ENCODE results near the gene PHACTR1.

The PHACTR1 gene

DNA sequence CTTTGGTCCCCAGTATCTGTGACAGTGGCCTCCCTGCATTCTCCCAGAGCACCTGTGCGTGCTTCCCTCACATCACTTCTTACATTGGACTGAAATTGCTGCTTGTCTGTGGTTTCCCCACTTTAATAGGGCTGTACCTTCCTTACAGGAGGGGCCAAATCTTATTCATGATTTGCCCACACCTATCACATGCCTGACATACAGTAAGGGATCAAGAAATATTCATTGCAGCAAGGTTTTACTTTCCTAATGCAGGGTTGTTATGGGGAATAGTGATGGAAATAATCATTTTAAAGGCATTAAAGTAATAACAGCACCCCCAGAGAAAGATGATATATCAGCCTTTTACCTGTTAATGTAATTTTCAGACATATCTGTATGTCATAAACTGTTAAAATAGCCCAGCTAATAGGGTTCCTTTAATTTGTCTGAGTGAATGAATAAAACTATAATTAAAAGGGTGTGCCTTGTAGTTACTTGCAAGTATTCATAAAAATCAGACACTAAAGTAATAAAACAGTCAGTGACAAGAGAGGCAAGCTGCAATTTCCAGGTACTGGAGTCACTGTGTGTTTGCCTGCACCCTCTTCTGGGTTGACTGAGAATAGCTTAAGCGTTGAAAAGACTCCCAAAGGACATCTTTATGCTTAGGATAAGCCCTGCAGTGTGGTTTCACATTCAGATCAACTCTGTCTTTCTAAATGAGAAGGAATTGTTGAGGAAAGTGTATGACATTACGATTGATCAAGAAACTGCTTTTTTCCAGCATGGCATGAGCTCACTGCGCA, 182.7 kb downstream of the PHACTR1 start:
- no peak overlapping the region for H3K4me3 ChIP-seq (ENCODE audit: low read depth in 1 of 2, low read length in 1 of 2)
- no peak overlapping the region for H3K27ac ChIP-seq
- no peaks in the 10 kb centered on the region for H3K9me3 ChIP-seq
- H3K4me1 ChIP-seq (ENCODE audit: control insufficient read depth in 1 of 2, insufficient read depth in 1 of 2, low read depth in 1 of 2, low read length in 1 of 2), result no peaks in the 10 kb centered on the region
- H3K27me3 ChIP-seq, result no peaks in the 10 kb centered on the region
- TF ChIP-seq, protein P1, sequence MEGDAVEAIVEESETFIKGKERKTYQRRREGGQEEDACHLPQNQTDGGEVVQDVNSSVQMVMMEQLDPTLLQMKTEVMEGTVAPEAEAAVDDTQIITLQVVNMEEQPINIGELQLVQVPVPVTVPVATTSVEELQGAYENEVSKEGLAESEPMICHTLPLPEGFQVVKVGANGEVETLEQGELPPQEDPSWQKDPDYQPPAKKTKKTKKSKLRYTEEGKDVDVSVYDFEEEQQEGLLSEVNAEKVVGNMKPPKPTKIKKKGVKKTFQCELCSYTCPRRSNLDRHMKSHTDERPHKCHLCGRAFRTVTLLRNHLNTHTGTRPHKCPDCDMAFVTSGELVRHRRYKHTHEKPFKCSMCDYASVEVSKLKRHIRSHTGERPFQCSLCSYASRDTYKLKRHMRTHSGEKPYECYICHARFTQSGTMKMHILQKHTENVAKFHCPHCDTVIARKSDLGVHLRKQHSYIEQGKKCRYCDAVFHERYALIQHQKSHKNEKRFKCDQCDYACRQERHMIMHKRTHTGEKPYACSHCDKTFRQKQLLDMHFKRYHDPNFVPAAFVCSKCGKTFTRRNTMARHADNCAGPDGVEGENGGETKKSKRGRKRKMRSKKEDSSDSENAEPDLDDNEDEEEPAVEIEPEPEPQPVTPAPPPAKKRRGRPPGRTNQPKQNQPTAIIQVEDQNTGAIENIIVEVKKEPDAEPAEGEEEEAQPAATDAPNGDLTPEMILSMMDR (IDR thresholded peaks at IDR 0.05), result no peak
- no peaks in the 10 kb centered on the region for H3K36me3 ChIP-seq

DNA sequence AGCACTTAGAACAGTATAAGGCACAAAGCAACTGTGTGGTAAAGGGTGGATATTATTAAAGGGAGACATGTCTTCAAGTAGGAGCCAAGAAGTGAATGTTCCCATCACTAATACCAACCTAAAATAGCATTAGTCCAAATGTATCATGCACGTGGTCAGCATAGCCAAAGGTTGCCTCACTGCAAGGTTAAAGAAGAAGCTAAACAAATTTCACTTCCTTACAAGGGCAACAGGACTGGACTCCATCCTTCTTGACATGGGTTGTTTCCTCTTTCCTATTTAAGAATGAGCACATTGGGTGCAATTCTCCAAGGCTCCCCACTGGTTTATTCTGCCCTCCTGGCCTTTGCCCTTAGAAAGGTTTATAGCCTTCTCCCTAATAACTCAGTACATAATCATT, 186.7 kb downstream of the PHACTR1 start:
- H3K27ac ChIP-seq, result no peak overlapping the region
- no peaks in the 10 kb centered on the region for H3K36me3 ChIP-seq
- peaks cover 0 to 5% of the 10 kb centered on the region in 2 experiments for H3K4me1 ChIP-seq (ENCODE audit: control insufficient read depth in 1 of 2, insufficient read depth in 1 of 2, low read depth in 1 of 2, low read length in 1 of 2)
- no peaks in the 10 kb centered on the region for H3K9me3 ChIP-seq
- TF ChIP-seq, protein P1 (IDR thresholded peaks at IDR 0.05), result no peak
- H3K4me3 ChIP-seq (ENCODE audit: low read depth in 1 of 2, low read length in 1 of 2), result no peak overlapping the region
- no peaks in the 10 kb centered on the region for H3K27me3 ChIP-seq

GRCh38 chr6:12909833-12910232, 193.3 kb downstream of the PHACTR1 start:
- no peak overlapping the region for H3K4me3 ChIP-seq (ENCODE audit: low read depth in 1 of 2, low read length in 1 of 2)
- H3K27me3 ChIP-seq, result no peaks in the 10 kb centered on the region
- peaks cover 0 to 5% of the 10 kb centered on the region in 2 experiments for H3K4me1 ChIP-seq (ENCODE audit: control insufficient read depth in 1 of 2, insufficient read depth in 1 of 2, low read depth in 1 of 2, low read length in 1 of 2)
- H3K9me3 ChIP-seq, result no peaks in the 10 kb centered on the region
- no peaks in the 10 kb centered on the region for H3K36me3 ChIP-seq
- TF ChIP-seq, protein P1 (IDR thresholded peaks at IDR 0.05), result no peak
- no peak overlapping the region for H3K27ac ChIP-seq

DNA sequence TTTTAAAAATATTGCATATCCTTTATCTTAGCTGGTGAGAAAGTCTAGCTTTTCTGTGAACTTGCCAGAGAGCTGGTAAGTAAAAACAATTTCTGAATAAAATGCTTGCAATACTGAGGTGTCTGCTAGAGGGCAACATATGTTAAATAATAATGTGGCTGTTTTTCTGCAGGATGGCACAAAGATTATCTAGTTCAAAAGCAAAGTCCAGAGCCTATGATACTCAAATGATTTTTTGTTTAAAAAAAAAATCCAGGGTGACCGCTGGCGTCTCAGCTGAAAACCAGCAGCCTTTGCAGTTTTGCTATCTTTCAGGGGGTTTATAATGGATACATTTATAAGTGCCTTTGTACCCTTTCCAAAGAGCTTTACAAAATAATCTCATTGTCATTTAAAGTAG, 194.9 kb downstream of the PHACTR1 start:
- H3K27ac ChIP-seq, result no peak overlapping the region
- H3K27me3 ChIP-seq, result no peaks in the 10 kb centered on the region
- H3K9me3 ChIP-seq, result no peaks in the 10 kb centered on the region
- no peak overlapping the region for H3K4me3 ChIP-seq (ENCODE audit: low read depth in 1 of 2, low read length in 1 of 2)
- TF ChIP-seq, protein P1 (IDR thresholded peaks at IDR 0.05), result no peak
- no peaks in the 10 kb centered on the region for H3K36me3 ChIP-seq
- peaks cover 0 to 4% of the 10 kb centered on the region in 2 experiments for H3K4me1 ChIP-seq (ENCODE audit: control insufficient read depth in 1 of 2, insufficient read depth in 1 of 2, low read depth in 1 of 2, low read length in 1 of 2)

DNA sequence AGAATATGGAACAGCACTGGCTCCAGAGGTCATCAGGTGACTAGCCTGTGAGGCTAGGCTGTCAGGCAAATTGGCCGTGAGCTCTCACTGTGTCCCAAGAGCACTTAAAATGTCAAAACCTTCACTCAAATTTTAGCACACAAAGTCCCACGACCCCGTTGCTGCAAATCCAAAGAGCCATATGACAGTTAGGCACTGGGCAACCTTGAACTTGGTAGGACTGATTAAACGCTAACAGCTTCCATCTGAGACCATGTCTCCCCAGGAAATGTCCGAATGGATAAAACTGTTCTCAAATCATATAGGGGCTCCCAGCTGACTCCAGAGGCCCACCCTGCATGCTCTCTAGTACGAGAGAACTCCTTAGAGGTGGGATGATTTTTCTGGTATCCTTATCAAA, 196.6 kb downstream of the PHACTR1 start:
- Histone ChIP-seq H3K27me3 (no peaks in the 10 kb centered on the region), H3K36me3 (no peaks in the 10 kb centered on the region), H3K4me3 (ENCODE audit: low read depth in 1 of 2, low read length in 1 of 2) (no peak overlapping the region), H3K4me1 (ENCODE audit: control insufficient read depth in 1 of 2, insufficient read depth in 1 of 2, low read depth in 1 of 2, low read length in 1 of 2) (no peaks in the 10 kb centered on the region), H3K9me3 (no peaks in the 10 kb centered on the region), H3K27ac (no peak overlapping the region)
- TF ChIP-seq, protein P1 (IDR thresholded peaks at IDR 0.05), result no peak
